Measurements from ENCODE around the gene UBE2G1.
"Not testable (repeated sequence)": the region's sequence is repeated elsewhere in the genome, so short reads cannot be mapped to it uniquely, and the experiment has no call there.

UBE2G1 gene

GRCh38 chr17:4375796-4376440 lies 9.4 kb upstream of the UBE2G1 start:
- DNase-seq (ENCODE audit: low read depth in 3 of 3): not testable (repeated sequence)

- DNase-seq (ENCODE audit: low read depth in 3 of 3): peak; percentile 32 to 65 (median 50)
Observed at GRCh38 chr17:4375039-4375748, 8.7 kb upstream of the UBE2G1 start.

GRCh38 chr17:4369557-4370230 lies 3.2 kb upstream of the UBE2G1 start:
- DNase-seq (ENCODE audit: low read depth in 3 of 3): no peak

GRCh38 chr17:4368341-4368740 lies 1.9 kb upstream of the UBE2G1 start:
- DNase-seq (ENCODE audit: low read depth in 3 of 3): no peak

GRCh38 chr17:4367177-4367576 lies 702 bp upstream of the UBE2G1 start:
- not testable (repeated sequence) for DNase-seq (ENCODE audit: low read depth in 3 of 3)

- peak in 1 of 3 donors; percentile 31 for DNase-seq (ENCODE audit: low read depth in 3 of 3)
Observed at GRCh38 chr17:4365628-4366326, 698 bp downstream of the UBE2G1 start.

- peak; percentile 77 to 86 (median 84) for DNase-seq (ENCODE audit: low read depth in 3 of 3)
Observed at GRCh38 chr17:4365103-4365627, 1.3 kb downstream of the UBE2G1 start.

GRCh38 chr17:4364622-4365041 lies 1.8 kb downstream of the UBE2G1 start:
- no peak for DNase-seq (ENCODE audit: low read depth in 3 of 3)

- no peak for DNase-seq (ENCODE audit: low read depth in 3 of 3)
Observed at GRCh38 chr17:4362141-4362540, 4.3 kb downstream of the UBE2G1 start.

GRCh38 chr17:4358154-4358553 lies 8.3 kb downstream of the UBE2G1 start:
- no peak for DNase-seq (ENCODE audit: low read depth in 3 of 3)

- no peak for DNase-seq (ENCODE audit: low read depth in 3 of 3)
Observed at GRCh38 chr17:4357671-4358070, 8.8 kb downstream of the UBE2G1 start.

- DNase-seq (ENCODE audit: low read depth in 3 of 3): no peak
Observed at GRCh38 chr17:4357030-4357628, 9.3 kb downstream of the UBE2G1 start.

- no peak for DNase-seq (ENCODE audit: low read depth in 3 of 3)
Observed at GRCh38 chr17:4354862-4355514, 11.5 kb downstream of the UBE2G1 start.

GRCh38 chr17:4354206-4354605 lies 12.3 kb downstream of the UBE2G1 start:
- no peak for DNase-seq (ENCODE audit: low read depth in 3 of 3)

GRCh38 chr17:4350214-4350613 lies 16.3 kb downstream of the UBE2G1 start:
- DNase-seq (ENCODE audit: low read depth in 3 of 3): not testable (repeated sequence)

GRCh38 chr17:4345581-4346252 lies 20.8 kb downstream of the UBE2G1 start:
- DNase-seq (ENCODE audit: low read depth in 3 of 3): no peak

- no peak for DNase-seq (ENCODE audit: low read depth in 3 of 3)
Observed at GRCh38 chr17:4344926-4345325, 21.5 kb downstream of the UBE2G1 start.

GRCh38 chr17:4342535-4342934 lies 23.9 kb downstream of the UBE2G1 start:
- DNase-seq (ENCODE audit: low read depth in 3 of 3): no peak

- DNase-seq (ENCODE audit: low read depth in 3 of 3): no peak
Observed at GRCh38 chr17:4341616-4341977, 24.9 kb downstream of the UBE2G1 start.

- no peak for DNase-seq (ENCODE audit: low read depth in 3 of 3)
Observed at GRCh38 chr17:4340914-4341615, 25.4 kb downstream of the UBE2G1 start.

Data from stimulated activated CD4-positive, alpha-beta T cell treated with anti-CD3 and anti-CD28 coated beads, TNF-alpha, amount 100 ng/mL, for 48 hours (primary cell).